A549 (cell line): ENCODE data around the gene GLRA2. TPM values are rescaled to one million over a fixed set of nuclear protein-coding genes. Genes with fewer than 3 reads are reported as not detected.
A peak's percentile ranks its signal among the peaks of the same experiment; 100 is the strongest.

Experiments used
- ATAC-seq, 2 experiments: fragments of 200-7000 bp in 1 of 2; fragments of >200 bp in 1 of 2; cut with Nextera tagmentation in 1 of 2; cut with Tn5 transposase in 1 of 2; 3 replicates each; pipeline versions ENCODE4 v1.8.0 to v1.9.1; 2018 to 2020; ENCODE audit warnings: mild to moderate bottlenecking in 1 of 2, moderate library complexity in 1 of 2
- CTCF ChIA-PET: fragments of 300-600 bp; sonication (Branson Sonifier 250); formaldehyde crosslinking; extraction: SDS; loops from one replicate; lab custom pipeline; 2021; ENCODE audit warnings: antibody characterized with exemption, inconsistent platforms; lab: Yijun Ruan, JAX
- POLR2A ChIA-PET: fragments of 350-600 bp; formaldehyde crosslinking; extraction: SDS; loops from one replicate; lab custom pipeline; 2021; ENCODE audit warnings: antibody characterized with exemption, inconsistent platforms; lab: Yijun Ruan, JAX
- DNase-seq, 2 experiments: peaks; one replicate each; pipeline versions ENCODE4 v3.0.0 to v3.0.0-alpha.2; 2011 to 2016; ENCODE audit warnings: low read depth in 1 of 2, low spot score in 1 of 2
- FAIRE-seq: peaks from 2 replicates; lab custom pipeline; 2011; peaks lifted over from hg19 to GRCh38; lab: Jason Lieb, UNC
- H3K27ac ChIP-seq, 2 experiments: fragments of >200 bp; sonication (Bioruptor Twin); formaldehyde crosslinking; 3 replicates each; pipeline ENCODE4 v1.5.1; 2016 to 2017
- H3K4me1 ChIP-seq: fragments of >200 bp; sonication (Bioruptor Twin); formaldehyde crosslinking; 3 replicates; pipeline ENCODE4 v1.6.1; 2016
- H3K4me2 ChIP-seq: fragments of >200 bp; sonication (Bioruptor Twin); formaldehyde crosslinking; 3 replicates; pipeline ENCODE4 v1.6.1; 2016
- H3K4me3 ChIP-seq: fragments of >200 bp; sonication (Bioruptor Twin); formaldehyde crosslinking; 3 replicates; pipeline ENCODE4 v1.5.1; 2016
- H3K9me3 ChIP-seq: fragments of >200 bp; sonication (Bioruptor Twin); formaldehyde crosslinking; 3 replicates; pipeline ENCODE4 v1.6.1; 2016
- BHLHE40 ChIP-seq: IDR thresholded peaks from 2 replicates; pipeline ENCODE4 v1.6.1; 2012; ENCODE audit warnings: low read depth, low read length, inconsistent platforms
- CBX2 ChIP-seq: fragments of 200-600 bp; sonication (generic); IDR thresholded peaks from 2 replicates; pipeline ENCODE4 v1.6.1; 2016; ENCODE audit warnings: low read depth, mild to moderate bottlenecking, borderline replicate concordance
- CBX8 ChIP-seq: fragments of 200-600 bp; sonication (generic); IDR thresholded peaks from 2 replicates; pipeline ENCODE4 v1.6.1; 2016
- CHD4 ChIP-seq: fragments of 200-600 bp; sonication (generic); IDR thresholded peaks from 2 replicates; pipeline ENCODE4 v1.6.1; 2016; ENCODE audit warnings: antibody characterized with exemption, mild to moderate bottlenecking, borderline replicate concordance
- CTCF ChIP-seq: fragments of >200 bp; sonication (Bioruptor Twin); formaldehyde crosslinking; IDR thresholded peaks from 3 replicates; pipeline ENCODE4 v1.5.1; 2016
- EHMT2 ChIP-seq: fragments of 200-600 bp; sonication (generic); IDR thresholded peaks from 2 replicates; pipeline ENCODE4 v1.6.1; 2016; ENCODE audit warnings: antibody characterized with exemption, low read depth, mild to moderate bottlenecking, moderate library complexity
- FOSB ChIP-seq: fragments of 250-450 bp; sonication (Bioruptor Pico); IDR thresholded peaks from 2 replicates; pipeline ENCODE4 v1.5.0; 2020; ENCODE audit warnings: mild to moderate bottlenecking, moderate library complexity
- FOSL2 ChIP-seq, 2 experiments: fragments of 450-650 bp in 1 of 2; fragments of >200 bp in 1 of 2; sonication (Bioruptor Twin) in 1 of 2; formaldehyde crosslinking; IDR thresholded peaks; 2 replicates each; pipeline versions ENCODE4 v1.5.0 to v1.6.1; 2016 to 2020; ENCODE audit warnings: mild to moderate bottlenecking in 1 of 2, moderate library complexity in 1 of 2
- FOXS1 ChIP-seq: fragments of 250-450 bp; sonication (Bioruptor Pico); IDR thresholded peaks from 2 replicates; pipeline ENCODE4 v1.5.0; 2020; ENCODE audit warnings: mild to moderate bottlenecking, moderate library complexity
- HDAC2 ChIP-seq: fragments of 200-600 bp; sonication (generic); IDR thresholded peaks from 2 replicates; pipeline ENCODE4 v1.6.1; 2016
- MAZ ChIP-seq: fragments of 150-350 bp; IDR thresholded peaks from 2 replicates; pipeline ENCODE4 v1.6.1; 2014; ENCODE audit warnings: antibody characterized with exemption, low read depth, low read length, borderline replicate concordance
- POLR2AphosphoS2 ChIP-seq: conservative IDR thresholded peaks from 2 replicates; pipeline ENCODE4 v1.6.1; 2012; ENCODE audit warnings: low read length, improper control_type of control experiment, inconsistent platforms
- RAD21 ChIP-seq, 2 experiments: fragments of >200 bp in 1 of 2; sonication (Bioruptor Twin) in 1 of 2; formaldehyde crosslinking in 1 of 2; IDR thresholded peaks in 1 of 2; conservative IDR thresholded peaks in 1 of 2; 2 replicates in 1 of 2; 3 replicates in 1 of 2; pipeline ENCODE4 v1.6.1; 2012 to 2018; ENCODE audit warnings: inconsistent platforms in 1 of 2
- RFX5 ChIP-seq: fragments of 450-650 bp; IDR thresholded peaks from 2 replicates; pipeline ENCODE4 v1.7.1; 2014; ENCODE audit warnings: antibody characterized with exemption, mild to moderate bottlenecking, moderate library complexity
- RNF2 ChIP-seq: fragments of 200-600 bp; sonication (generic); IDR thresholded peaks from 2 replicates; pipeline ENCODE4 v1.6.1; 2016; ENCODE audit warnings: low read depth, mild to moderate bottlenecking, antibody characterized with exemption, moderate library complexity, borderline replicate concordance
- SMC3 ChIP-seq: fragments of >200 bp; sonication (Bioruptor Twin); formaldehyde crosslinking; IDR thresholded peaks from 3 replicates; pipeline ENCODE4 v1.6.1; 2018; ENCODE audit warnings: inconsistent platforms
- TP53 ChIP-seq: fragments of 250-450 bp; sonication (Bioruptor Pico); IDR thresholded peaks from 2 replicates; pipeline ENCODE4 v1.5.0; 2021; ENCODE audit warnings: mild to moderate bottlenecking, moderate library complexity
- USF2 ChIP-seq: fragments of 450-650 bp; IDR thresholded peaks from 2 replicates; pipeline ENCODE4 v1.6.1; 2014; ENCODE audit warnings: antibody characterized with exemption
- ZC3H11A ChIP-seq: fragments of 450-650 bp; IDR thresholded peaks from 2 replicates; pipeline ENCODE4 v1.6.1; 2014; ENCODE audit warnings: antibody characterized with exemption, mild to moderate bottlenecking
- ZSCAN20 ChIP-seq: fragments of 250-450 bp; sonication (Bioruptor Pico); IDR thresholded peaks from 2 replicates; pipeline ENCODE4 v1.8.0; 2022; ENCODE audit warnings: mild to moderate bottlenecking, moderate library complexity
- WGBS: methylation state at CpG from one replicate; pipeline ENCODE4 v1.1.6; 2017; ENCODE audit errors: missing lambda C conversion rate; 5-methylcytosine and 5-hydroxymethylcytosine counted together
- polyA plus RNA-seq, 4 experiments: library from polyadenylated mRNA; depleted of rRNA in 3 of 4; stranded (reverse); fragments of >200 nt; fragmentation: RNase III in 1 of 4; extraction: RNeasy Plus Mini Kit Qiagen cat#74134 plus additional on column Dnase treatment in 1 of 4; gene quantifications; 2 replicates in 3 of 4; 3 replicates in 1 of 4; pipeline ENCODE4 v1.2.3, GENCODE V29; 2011 to 2017
- TF ChIP-seq, protein P1 (sequence below): IDR thresholded peaks from 2 replicates; pipeline ENCODE4 v1.6.1; 2012; ENCODE audit warnings: low read depth, borderline replicate concordance
- TF ChIP-seq, protein P2 (sequence below): fragments of 200-600 bp; sonication (generic); IDR thresholded peaks from 2 replicates; pipeline ENCODE4 v1.6.1; 2016; ENCODE audit warnings: antibody characterized with exemption, mild to moderate bottlenecking, moderate library complexity
- TF ChIP-seq, protein P3 (sequence below): IDR thresholded peaks from 2 replicates; pipeline ENCODE4 v1.6.1; 2012

Gene GLRA2
- polyA plus RNA-seq, 2 of the 4 experiments (the other 2 are of a cell fraction), result not detected

DNA sequence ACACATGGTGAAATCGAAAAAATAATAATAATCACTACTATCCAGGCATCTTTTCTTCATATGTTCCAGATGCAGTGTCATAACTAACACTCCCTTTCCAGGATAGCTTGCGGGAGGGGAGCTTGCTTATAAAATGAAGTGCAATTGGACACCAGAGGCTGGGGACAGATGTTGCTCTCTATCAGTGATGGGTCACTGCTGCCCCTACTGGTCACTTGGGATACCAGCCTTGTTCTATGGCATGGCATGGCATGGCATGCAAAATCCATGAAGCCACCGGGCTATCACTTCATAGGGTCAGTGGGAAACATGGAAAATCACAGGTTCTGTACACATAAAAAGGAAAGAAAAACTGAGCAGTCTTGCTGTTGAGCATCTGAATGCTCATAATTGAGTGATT lies 168.1 kb downstream of the GLRA2 start:
- peak; percentile 94 to 95 for ATAC-seq
- peak; percentile 81 for FAIRE-seq
- DNase-seq, result peak; percentile 18 to 53
- no peak overlapping the region for H3K27ac ChIP-seq
- H3K9me3 ChIP-seq, result no peaks in the 10 kb centered on the region
- H3K4me3 ChIP-seq, result no peak overlapping the region
- peak; percentile 40 for TF ChIP-seq CTCF
- TF ChIP-seq RAD21 (conservative IDR thresholded peaks at IDR 0.05 in 1 of 2, IDR thresholded peaks at IDR 0.05 in 1 of 2), result peak; percentile 51 to 61; a peak in 4 of 5 replicates
- no peak for TF ChIP-seq FOSB (CRISPR knock-in tag)
- no peak for TF ChIP-seq RFX5
- TF ChIP-seq SMC3, result 0 out of 3 replicates have a peak, but pooled peaks have one; percentile 15
- TF ChIP-seq CBX8, result no peak
- TF ChIP-seq, all 56 proteins: peak for 3
- WGBS, result 16% methylated on average over 3 of the region's 3 CpGs
- Histone ChIP-seq H3K4me1 (no peaks in the 10 kb centered on the region), H3K4me2 (no peak overlapping the region)
- POLR2A ChIA-PET, result no interaction called here
- CTCF ChIA-PET, result interaction anchor here (0.6 to 1.3 kb wide), 4 partner anchors 9 to 169 kb away, joined by 3 to 4 read pairs (median 3); no protein-coding TSS in a partner anchor

- DNase-seq (no peak), FAIRE-seq (no peak), ATAC-seq (no peak)
- WGBS, result 57% methylated on average over 3 of the region's 3 CpGs
- H3K27ac ChIP-seq, result no peak overlapping the region
- H3K9me3 ChIP-seq, result no peaks in the 10 kb centered on the region
- no peak overlapping the region for H3K4me3 ChIP-seq
- TF ChIP-seq CHD4 (no peak), HDAC2 (no peak), TP53 (CRISPR knock-in tag) (no peak), MAZ (no peak), RFX5 (no peak), BHLHE40 (no peak), USF2 (no peak), FOSB (CRISPR knock-in tag) (no peak), ZSCAN20 (CRISPR knock-in tag) (no peak), ZC3H11A (no peak)
- TF ChIP-seq, protein P1, sequence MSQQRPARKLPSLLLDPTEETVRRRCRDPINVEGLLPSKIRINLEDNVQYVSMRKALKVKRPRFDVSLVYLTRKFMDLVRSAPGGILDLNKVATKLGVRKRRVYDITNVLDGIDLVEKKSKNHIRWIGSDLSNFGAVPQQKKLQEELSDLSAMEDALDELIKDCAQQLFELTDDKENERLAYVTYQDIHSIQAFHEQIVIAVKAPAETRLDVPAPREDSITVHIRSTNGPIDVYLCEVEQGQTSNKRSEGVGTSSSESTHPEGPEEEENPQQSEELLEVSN, result no peak
- TF ChIP-seq, protein P2, sequence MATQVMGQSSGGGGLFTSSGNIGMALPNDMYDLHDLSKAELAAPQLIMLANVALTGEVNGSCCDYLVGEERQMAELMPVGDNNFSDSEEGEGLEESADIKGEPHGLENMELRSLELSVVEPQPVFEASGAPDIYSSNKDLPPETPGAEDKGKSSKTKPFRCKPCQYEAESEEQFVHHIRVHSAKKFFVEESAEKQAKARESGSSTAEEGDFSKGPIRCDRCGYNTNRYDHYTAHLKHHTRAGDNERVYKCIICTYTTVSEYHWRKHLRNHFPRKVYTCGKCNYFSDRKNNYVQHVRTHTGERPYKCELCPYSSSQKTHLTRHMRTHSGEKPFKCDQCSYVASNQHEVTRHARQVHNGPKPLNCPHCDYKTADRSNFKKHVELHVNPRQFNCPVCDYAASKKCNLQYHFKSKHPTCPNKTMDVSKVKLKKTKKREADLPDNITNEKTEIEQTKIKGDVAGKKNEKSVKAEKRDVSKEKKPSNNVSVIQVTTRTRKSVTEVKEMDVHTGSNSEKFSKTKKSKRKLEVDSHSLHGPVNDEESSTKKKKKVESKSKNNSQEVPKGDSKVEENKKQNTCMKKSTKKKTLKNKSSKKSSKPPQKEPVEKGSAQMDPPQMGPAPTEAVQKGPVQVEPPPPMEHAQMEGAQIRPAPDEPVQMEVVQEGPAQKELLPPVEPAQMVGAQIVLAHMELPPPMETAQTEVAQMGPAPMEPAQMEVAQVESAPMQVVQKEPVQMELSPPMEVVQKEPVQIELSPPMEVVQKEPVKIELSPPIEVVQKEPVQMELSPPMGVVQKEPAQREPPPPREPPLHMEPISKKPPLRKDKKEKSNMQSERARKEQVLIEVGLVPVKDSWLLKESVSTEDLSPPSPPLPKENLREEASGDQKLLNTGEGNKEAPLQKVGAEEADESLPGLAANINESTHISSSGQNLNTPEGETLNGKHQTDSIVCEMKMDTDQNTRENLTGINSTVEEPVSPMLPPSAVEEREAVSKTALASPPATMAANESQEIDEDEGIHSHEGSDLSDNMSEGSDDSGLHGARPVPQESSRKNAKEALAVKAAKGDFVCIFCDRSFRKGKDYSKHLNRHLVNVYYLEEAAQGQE, result no peak
- TF ChIP-seq, all 56 proteins: peak for 0
- no peaks in the 10 kb centered on the region for H3K4me1 ChIP-seq
- no peak overlapping the region for H3K4me2 ChIP-seq
- CTCF ChIA-PET, result interaction anchor here (0.6 kb wide), 1 partner anchor 8 kb away, joined by 3 read pairs; no protein-coding TSS in a partner anchor
- POLR2A ChIA-PET, result no interaction called here
Measured at GRCh38 chrX:14698790-14699189, 169.5 kb downstream of the GLRA2 start.

DNA sequence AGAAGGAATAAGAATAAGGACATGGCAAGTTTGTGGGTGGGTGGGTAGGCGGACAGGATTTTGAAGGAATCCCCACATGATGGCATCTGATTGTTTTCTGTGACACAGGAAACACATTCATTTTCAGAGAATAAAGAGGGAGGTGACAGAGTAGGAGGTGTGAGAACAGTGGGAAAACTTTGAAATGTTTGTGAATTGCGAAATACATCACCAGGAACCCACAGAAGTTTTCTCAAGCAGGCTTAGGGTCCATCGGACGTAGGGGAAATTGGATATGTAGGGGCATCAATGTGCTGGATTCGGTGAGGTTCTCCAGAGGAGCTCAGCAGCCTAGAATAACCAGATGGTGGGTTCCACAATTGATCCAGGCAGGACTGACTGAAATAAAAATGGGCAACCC lies 171.6 kb downstream of the GLRA2 start:
- Histone ChIP-seq H3K4me1 (no peaks in the 10 kb centered on the region), H3K4me2 (no peak overlapping the region), H3K4me3 (no peak overlapping the region), H3K9me3 (no peaks in the 10 kb centered on the region), H3K27ac (no peak overlapping the region)
- FAIRE-seq (no peak), ATAC-seq (no peak), DNase-seq (no peak)
- POLR2A ChIA-PET, result no interaction called here
- CTCF ChIA-PET, result no interaction called here
- 23% methylated on average over 5 of the region's 5 CpGs for WGBS
- no peak for TF ChIP-seq RNF2
- TF ChIP-seq POLR2AphosphoS2, result no peak
- TF ChIP-seq FOSL2 (IDR thresholded peaks at IDR 0.05), result no peak
- TF ChIP-seq FOSL2 (CRISPR knock-in tag; IDR thresholded peaks at IDR 0.05), result no peak
- TF ChIP-seq FOXS1 (CRISPR knock-in tag), result no peak
- no peak for TF ChIP-seq RAD21 (conservative IDR thresholded peaks at IDR 0.05 in 1 of 2, IDR thresholded peaks at IDR 0.05 in 1 of 2)
- no peak for TF ChIP-seq CHD4
- TF ChIP-seq TP53 (CRISPR knock-in tag), result no peak
- TF ChIP-seq CBX2, result no peak
- TF ChIP-seq EHMT2, result no peak
- TF ChIP-seq, protein P3, sequence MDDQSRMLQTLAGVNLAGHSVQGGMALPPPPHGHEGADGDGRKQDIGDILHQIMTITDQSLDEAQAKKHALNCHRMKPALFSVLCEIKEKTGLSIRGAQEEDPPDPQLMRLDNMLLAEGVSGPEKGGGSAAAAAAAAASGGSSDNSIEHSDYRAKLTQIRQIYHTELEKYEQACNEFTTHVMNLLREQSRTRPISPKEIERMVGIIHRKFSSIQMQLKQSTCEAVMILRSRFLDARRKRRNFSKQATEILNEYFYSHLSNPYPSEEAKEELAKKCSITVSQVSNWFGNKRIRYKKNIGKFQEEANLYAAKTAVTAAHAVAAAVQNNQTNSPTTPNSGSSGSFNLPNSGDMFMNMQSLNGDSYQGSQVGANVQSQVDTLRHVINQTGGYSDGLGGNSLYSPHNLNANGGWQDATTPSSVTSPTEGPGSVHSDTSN, result no peak
- TF ChIP-seq, protein P1, result no peak
